HT1080 (cell line): ENCODE data around the gene SLC6A1. TPM values are rescaled to one million over a fixed set of nuclear protein-coding genes. Genes with fewer than 3 reads are reported as not detected.

Experiments
- DNase-seq: peaks from one replicate; pipeline ENCODE4 v3.0.0-alpha.2; 2015; ENCODE audit warnings: low read depth
- total RNA-seq: library from RNA; depleted of rRNA; stranded (reverse); fragments of >200 nt; shearing (Covaris generic); gene quantifications from 2 replicates; pipeline ENCODE4 v1.2.3, GENCODE V29; 2014

SLC6A1 gene
- total RNA-seq, 1 experiment from 2014 or later, result not detected

GRCh38 chr3:10992943-10993728, 588 bp downstream of the SLC6A1 start:
- DNase-seq, result no peak

- no peak for DNase-seq
Observed at GRCh38 chr3:10993729-10994065, 1.1 kb downstream of the SLC6A1 start.

- DNase-seq, result no peak
Observed at GRCh38 chr3:10994306-10994705, 1.8 kb downstream of the SLC6A1 start.

DNA sequence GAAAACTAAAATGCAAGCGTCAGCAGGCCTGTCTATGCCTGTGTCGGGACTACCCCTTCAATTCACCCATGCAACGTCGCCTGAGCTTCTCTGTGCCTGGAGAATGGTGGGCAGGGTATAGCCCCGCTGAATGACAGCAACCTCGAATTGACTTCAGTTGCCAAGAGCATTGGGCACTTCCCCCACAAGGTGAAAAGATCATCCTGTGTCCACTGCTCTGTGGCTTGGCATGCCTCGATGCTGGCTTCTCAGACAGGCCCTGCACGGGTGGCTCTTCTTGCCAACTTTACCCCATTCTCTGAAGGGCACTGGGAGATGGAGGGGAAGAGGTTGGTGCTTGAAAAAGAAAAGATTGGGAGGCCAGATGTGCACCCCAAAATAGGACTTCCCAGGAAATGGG, 3.3 kb downstream of the SLC6A1 start:
- no peak for DNase-seq

GRCh38 chr3:10996345-10997013, 3.9 kb downstream of the SLC6A1 start:
- no peak for DNase-seq

DNA sequence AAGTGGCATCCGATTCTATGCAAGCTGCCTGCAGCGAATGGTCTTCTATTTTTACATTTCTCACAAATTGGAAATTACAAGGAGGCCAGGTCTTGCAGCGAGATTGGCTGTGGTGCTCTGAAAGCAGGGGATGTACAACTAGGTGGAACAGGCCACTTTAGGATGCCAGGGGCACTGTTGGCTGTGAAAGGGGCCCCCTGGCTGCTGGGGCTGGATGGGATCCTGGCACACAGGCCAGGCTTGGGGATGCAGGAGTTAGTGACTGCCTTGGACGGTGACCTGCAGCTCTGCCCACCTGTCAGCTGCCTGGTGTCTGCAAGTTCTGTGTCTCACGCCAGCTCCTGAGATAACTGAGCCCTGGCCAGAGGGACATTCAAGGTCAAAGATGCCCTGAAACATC, 4.6 kb downstream of the SLC6A1 start:
- no peak for DNase-seq

DNA sequence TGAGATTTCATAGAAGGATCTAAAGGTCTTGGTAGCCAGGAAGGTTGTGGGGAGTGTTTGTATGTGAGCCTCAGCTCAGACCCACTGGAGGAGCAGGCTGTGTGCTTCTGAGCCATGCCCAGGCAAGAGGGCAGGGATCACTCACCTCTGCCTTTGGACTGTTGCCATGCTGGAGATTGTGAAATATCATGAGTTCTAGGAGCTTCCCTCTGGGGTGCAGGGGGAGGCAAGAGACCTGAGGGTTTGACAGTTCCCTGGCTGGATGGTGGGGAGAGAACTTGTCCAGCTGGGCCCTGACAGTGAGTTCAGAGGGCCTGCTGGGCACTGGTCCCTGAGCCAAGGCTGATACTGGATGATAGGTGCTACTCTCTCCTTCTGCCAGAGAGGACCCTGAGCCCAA, 6.0 kb downstream of the SLC6A1 start:
- no peak for DNase-seq

GRCh38 chr3:10999221-11000107, 6.9 kb downstream of the SLC6A1 start:
- no peak for DNase-seq

DNA sequence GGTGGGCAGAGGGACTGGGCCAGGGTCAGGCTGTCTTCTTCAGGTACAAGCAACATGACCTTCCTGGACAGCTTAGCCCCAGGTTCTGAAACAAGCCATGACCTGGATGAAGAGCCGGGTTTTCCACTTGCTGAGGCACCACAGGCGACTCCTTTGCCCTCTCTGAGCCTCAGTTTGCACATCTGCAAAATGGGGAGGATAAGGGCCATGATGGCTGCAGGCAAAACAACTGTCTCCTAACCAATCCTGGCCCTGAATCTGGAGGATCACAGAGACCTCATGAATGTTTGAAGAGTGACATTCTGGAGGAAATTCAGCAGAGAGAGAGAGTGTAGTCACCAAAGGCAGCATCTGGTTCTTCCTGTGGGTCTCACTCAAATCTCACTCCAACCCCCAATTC, 8.0 kb downstream of the SLC6A1 start:
- DNase-seq, result no peak

- no peak for DNase-seq
Observed at GRCh38 chr3:11001020-11001657, 8.6 kb downstream of the SLC6A1 start.

DNA sequence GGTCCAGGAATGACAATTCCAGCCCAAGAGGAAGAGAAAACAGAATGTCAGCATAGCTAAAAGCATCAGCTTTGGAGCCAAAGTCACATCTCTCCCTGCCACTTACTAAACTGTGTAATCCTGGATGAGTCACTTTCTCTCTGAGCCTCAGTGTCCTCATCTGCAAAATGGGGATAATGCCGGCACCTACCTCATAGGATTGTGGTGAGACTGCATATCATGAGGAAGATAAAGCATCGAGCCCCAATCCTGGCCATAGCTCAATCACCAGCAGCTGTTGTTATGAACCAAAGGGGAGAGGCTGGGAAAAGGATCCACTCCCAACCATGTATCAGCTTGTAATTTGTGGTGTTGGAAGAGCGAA, 9.1 kb downstream of the SLC6A1 start:
- DNase-seq, result no peak

- no peak for DNase-seq
Observed at GRCh38 chr3:11002371-11002807, 9.8 kb downstream of the SLC6A1 start.

DNA sequence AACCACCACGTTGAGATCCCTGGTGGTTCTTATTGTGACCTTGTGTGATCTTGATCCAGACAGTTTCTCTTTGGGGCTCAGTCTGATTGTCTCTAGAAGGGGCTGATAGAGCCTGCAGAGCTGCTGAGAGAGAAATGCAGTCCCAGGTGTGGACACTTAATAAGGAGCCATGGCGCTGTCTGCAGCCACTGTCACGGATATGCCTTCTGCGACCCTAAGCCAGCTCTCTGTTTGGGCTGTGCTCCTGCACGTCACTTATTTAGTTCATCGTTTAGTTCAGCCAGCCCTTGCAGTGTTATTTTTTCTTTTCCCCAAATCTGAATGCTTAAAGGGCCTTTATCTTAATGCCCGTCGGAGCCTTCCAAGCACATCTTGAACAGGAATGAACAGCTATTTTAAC, 12.0 kb downstream of the SLC6A1 start:
- no peak for DNase-seq

- DNase-seq, result no peak
Observed at GRCh38 chr3:11005686-11006256, 13.2 kb downstream of the SLC6A1 start.

DNA sequence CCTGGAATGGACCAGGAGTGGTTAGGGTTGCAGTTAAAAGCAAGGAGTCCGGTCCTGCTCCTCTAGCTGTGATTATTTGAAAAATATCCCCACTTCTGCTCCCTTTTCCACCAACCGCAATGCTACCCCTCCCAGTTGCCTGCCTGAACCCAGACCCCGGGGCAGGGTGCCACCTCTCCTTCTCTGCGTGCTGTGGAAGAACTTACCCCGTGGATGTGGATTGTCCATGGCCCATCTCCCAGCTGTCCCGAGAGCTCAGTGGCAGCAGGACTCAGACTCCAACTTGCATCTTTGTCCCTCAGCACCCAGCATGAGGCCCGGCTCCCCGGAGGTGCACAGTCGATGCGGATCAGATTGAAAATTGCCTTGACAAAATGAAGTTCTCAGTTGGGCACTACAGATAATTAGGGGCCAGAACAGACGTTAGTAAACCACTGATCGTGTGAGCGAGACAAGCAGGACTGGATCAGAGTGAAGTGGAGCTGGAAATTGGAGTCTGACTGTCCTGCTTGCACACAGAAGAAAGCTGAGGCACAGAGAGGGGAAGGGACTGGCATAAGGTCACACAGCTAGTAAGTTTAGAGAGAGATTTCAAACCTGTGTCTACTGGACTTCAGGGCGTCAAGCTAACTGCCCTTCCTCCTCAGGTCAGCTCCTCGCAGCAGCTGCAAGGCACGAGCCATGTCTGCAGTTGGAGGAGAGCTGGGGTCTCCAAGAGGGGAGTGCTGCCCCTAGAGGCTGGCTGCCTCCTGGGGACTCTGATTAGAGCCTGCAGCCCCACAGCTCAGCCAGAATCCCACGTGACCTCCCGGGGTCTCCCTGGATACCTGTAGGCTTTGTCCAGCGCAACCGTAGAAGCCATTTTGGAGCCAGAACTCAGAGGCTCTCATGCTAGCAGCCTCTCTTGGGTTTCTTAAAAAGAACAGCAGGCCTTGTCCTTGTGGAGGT, 14.7 kb downstream of the SLC6A1 start:
- DNase-seq, result no peak

- no peak for DNase-seq
Observed at GRCh38 chr3:11009898-11010297, 17.4 kb downstream of the SLC6A1 start.

DNA sequence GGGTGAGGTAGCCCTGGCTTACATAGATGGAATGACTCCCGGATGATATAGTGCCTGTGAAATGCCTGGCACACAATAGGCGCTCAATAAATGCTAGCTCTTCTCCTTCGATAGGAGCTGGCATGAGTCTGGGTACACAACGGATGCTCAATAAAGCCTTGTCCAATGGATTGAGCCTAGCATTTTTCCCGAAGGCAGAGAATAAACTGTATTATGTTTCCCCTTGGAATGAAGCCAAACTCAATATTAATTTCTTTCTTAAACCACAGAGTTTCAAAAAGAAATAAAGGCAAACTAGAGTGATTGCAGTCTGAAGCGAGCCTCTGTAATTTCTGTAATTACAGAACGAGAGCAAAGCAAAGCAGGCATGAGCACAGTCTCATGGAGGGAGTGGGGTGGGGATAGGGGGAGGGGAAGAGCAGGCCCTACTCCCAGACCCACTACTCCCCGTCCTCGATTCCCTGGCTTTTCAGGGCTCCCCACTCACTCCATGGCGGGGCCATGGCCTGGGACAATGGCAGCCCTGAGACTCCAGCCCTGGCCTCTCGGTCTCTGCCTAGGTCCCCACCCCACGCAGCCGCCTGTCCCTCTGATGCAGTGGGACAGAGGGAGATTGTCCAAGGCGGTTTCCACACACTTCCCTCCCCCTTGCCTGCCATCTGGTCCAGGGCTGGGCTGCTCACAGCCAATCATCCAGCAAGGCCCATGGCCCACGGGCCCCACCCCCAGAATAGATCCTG, 18.0 kb downstream of the SLC6A1 start:
- no peak for DNase-seq

GRCh38 chr3:11014253-11014652, 21.7 kb downstream of the SLC6A1 start:
- no peak for DNase-seq

DNA sequence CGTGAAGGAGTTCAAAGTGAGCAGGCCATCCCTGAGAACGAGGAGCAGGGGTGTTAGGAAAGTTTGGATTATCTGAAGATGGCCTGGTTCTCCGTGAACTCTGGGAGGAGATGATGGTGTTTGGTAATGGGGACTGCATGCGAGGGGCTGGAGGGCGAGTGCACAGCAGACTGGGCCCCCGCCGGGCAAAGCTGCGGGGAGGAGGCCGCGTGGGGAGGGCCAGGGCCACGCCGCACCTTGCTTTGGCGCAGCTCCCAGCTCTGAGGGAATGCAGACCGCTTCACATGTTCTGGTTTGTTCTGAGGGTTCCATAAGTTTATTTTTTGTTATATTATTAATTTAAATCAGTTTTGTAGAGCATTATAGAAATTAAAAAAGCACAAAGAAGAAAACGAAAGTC, 22.2 kb downstream of the SLC6A1 start:
- DNase-seq, result no peak
